Thoracic aorta (tissue), 2 donors: Measurements from ENCODE around the gene TRAF2. TPM values are rescaled to one million over a fixed set of nuclear protein-coding genes. Genes with fewer than 3 reads are reported as not detected.

Experiments
- ATAC-seq: fragments of 150-250 bp; one replicate; pipeline ENCODE4 v1.8.0; 2017; ENCODE audit warnings: low read depth; ENCODE audit not compliant: insufficient number of reproducible peaks, low FRiP score
- DNase-seq: peaks from one replicate; pipeline ENCODE4 v3.0.0-alpha.2; 2020; ENCODE audit warnings: low spot score
- H3K27ac ChIP-seq, 2 donors: fragments of 200-600 bp; sonication (generic); 1 replicate in 1 of 2; 2 replicates in 1 of 2; pipeline ENCODE4 v1.5.1; 2016; ENCODE audit warnings: mild to moderate bottlenecking in 2 of 2, moderate library complexity in 2 of 2
- H3K27me3 ChIP-seq: fragments of 200-600 bp; sonication (generic); replicated peaks from 2 replicates; pipeline ENCODE4 v1.6.0; 2016; ENCODE audit warnings: mild to moderate bottlenecking; ENCODE audit not compliant: insufficient read depth
- H3K36me3 ChIP-seq: fragments of 200-600 bp; sonication (generic); one replicate; pipeline ENCODE4 v1.5.1; 2016
- H3K4me1 ChIP-seq, 2 donors: fragments of 200-600 bp; sonication (generic); 1 replicate in 1 of 2; 2 replicates in 1 of 2; pipeline versions ENCODE4 v1.5.1 to v1.6.0; 2016; ENCODE audit warnings: low read depth in 2 of 2, mild to moderate bottlenecking in 1 of 2; ENCODE audit not compliant: control insufficient read depth in 1 of 2
- H3K4me3 ChIP-seq: fragments of 200-600 bp; sonication (generic); 2 replicates; pipeline ENCODE4 v1.5.1; 2016; ENCODE audit warnings: mild to moderate bottlenecking
- H3K9me3 ChIP-seq: fragments of 200-600 bp; sonication (generic); 2 replicates; pipeline ENCODE4 v1.5.1; 2016
- CTCF ChIP-seq: fragments of 200-600 bp; sonication (generic); IDR thresholded peaks from one replicate; pipeline ENCODE4 v1.5.1; 2019; ENCODE audit warnings: antibody characterized with exemption
- total RNA-seq, 2 donors: library from RNA; depleted of rRNA; stranded (reverse); fragments of >200 nt; gene quantifications; one replicate each; pipeline versions ENCODE4 v1.1.0 to v1.2.3, GENCODE V29; 2016

Gene TRAF2
- total RNA-seq, 2 donors from 2014 or later, result 11.6 to 12.9 TPM

DNA sequence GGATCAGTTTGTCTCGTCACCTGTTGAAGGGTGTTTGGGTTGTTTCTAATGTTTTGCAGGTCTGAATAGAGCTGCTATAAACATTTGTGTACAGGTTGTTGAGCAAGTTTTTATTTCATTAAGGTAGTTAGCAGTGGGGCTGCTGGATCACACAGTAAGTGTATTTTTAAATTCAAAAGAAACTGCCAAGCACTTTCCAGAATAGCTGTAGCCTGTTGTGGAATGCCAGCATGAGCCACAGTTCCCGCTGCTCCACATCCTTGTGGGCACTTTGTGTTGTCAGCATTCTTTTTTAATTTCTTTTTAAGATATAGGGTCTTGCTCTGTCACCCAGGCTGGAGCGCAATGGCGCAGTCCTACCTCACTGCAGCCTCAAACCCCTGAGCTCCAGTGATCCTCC lies 43.7 kb downstream of the TRAF2 start:
- Histone ChIP-seq H3K27ac (peak overlapping the region; percentile 59 to 63), H3K36me3 (peaks cover 6% of the 10 kb centered on the region), H3K9me3 (no peaks in the 10 kb centered on the region), H3K4me3 (no peak overlapping the region), H3K4me1 (peaks cover 3 to 14% of the 10 kb centered on the region in 2 donors), H3K27me3 (no peaks in the 10 kb centered on the region)
- no peak for DNase-seq
- no peak for ATAC-seq
- no peak for TF ChIP-seq CTCF

GRCh38 chr9:136931611-136932130 lies 45.4 kb downstream of the TRAF2 start:
- no peak for ATAC-seq
- H3K27ac ChIP-seq, result no peak overlapping the region
- H3K4me1 ChIP-seq, result peaks cover 3 to 14% of the 10 kb centered on the region in 2 donors

DNA sequence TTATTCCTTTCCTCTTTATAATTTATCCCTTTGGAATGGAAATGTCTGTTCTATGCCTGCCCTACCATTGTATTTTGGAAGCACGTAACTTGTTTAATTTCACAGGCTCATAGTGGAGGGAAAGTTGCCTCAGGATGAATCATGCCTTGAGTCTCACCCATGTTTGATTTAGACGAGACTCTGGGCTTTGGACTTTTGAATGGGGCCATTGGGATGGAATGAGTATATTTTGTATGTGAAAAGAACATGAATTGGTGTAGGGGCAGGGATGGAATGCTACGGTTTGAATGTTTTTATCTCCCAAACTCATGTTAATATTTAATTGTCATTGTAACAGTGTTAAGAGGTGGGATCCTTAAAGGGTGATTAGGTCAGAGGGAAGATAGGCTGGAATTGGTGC lies 48.0 kb downstream of the TRAF2 start:
- no peak for DNase-seq
- ATAC-seq, result no peak
- H3K9me3 ChIP-seq, result no peaks in the 10 kb centered on the region
- peaks cover 3 to 12% of the 10 kb centered on the region in 2 donors for H3K4me1 ChIP-seq
- H3K27ac ChIP-seq, result no peak overlapping the region
- H3K4me3 ChIP-seq, result no peak overlapping the region
- H3K36me3 ChIP-seq, result peaks cover 1% of the 10 kb centered on the region
- no peak for TF ChIP-seq CTCF
- H3K27me3 ChIP-seq, result no peaks in the 10 kb centered on the region

More at GRCh38 chr9:136931611-136932130, 45.4 kb downstream of the TRAF2 start:
- DNase-seq, result no peak
- no peak overlapping the region for H3K4me3 ChIP-seq
- no peaks in the 10 kb centered on the region for H3K36me3 ChIP-seq
- no peak for TF ChIP-seq CTCF
- no peaks in the 10 kb centered on the region for H3K27me3 ChIP-seq
- no peaks in the 10 kb centered on the region for H3K9me3 ChIP-seq

- H3K27me3 ChIP-seq, result no peaks in the 10 kb centered on the region
- DNase-seq (no peak), ATAC-seq (no peak)
- H3K4me3 ChIP-seq, result no peak overlapping the region
- no peak overlapping the region for H3K27ac ChIP-seq
- no peaks in the 10 kb centered on the region for H3K9me3 ChIP-seq
- H3K36me3 ChIP-seq, result peaks cover 13% of the 10 kb centered on the region
- no peak for TF ChIP-seq CTCF
- peaks cover 0 to 9% of the 10 kb centered on the region in 2 donors for H3K4me1 ChIP-seq
Measured at GRCh38 chr9:136935651-136936050, 49.3 kb downstream of the TRAF2 start.

DNA sequence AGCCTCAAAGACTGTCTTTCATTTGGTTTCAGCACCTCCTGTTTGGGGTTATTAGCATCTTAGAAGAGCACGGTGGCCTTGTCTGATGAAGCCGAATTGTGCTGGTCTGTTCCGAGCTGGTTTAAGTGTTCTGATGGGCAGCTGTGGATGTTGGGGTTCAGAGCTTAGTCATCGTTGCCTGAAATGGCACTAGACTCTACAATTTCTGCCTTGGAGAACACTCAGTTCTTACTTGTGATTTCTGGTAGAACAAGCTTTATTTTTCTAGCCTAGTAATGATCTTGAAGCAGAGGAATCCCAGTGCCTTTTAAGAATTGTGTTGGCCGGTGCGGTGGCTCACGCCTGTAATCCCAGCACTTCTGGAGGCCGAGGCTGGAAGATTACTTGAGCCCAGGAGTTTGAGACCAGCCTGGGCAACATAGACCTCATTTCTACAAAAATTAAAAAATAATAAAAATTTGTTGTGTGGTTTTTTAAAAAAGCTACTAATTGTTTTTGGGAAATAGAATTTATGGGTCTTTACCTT lies 50.4 kb downstream of the TRAF2 start:
- Histone ChIP-seq H3K27ac (no peak overlapping the region), H3K27me3 (no peaks in the 10 kb centered on the region), H3K4me1 (peaks cover 0 to 11% of the 10 kb centered on the region in 2 donors), H3K9me3 (no peaks in the 10 kb centered on the region), H3K4me3 (no peak overlapping the region), H3K36me3 (peaks cover 22% of the 10 kb centered on the region)
- ATAC-seq (no peak), DNase-seq (no peak)
- TF ChIP-seq CTCF, result no peak
